Iris pigment epithelial cell (primary cell): Measurements from ENCODE around the gene NFYC.
"Not testable (repeated sequence)": the region's sequence is repeated elsewhere in the genome, so short reads cannot be mapped to it uniquely, and the experiment has no call there.

Source experiments
- DNase-seq: peaks from one replicate; pipeline ENCODE4 v3.0.0-alpha.2; 2011; ENCODE audit warnings: low read depth

NFYC gene

DNA sequence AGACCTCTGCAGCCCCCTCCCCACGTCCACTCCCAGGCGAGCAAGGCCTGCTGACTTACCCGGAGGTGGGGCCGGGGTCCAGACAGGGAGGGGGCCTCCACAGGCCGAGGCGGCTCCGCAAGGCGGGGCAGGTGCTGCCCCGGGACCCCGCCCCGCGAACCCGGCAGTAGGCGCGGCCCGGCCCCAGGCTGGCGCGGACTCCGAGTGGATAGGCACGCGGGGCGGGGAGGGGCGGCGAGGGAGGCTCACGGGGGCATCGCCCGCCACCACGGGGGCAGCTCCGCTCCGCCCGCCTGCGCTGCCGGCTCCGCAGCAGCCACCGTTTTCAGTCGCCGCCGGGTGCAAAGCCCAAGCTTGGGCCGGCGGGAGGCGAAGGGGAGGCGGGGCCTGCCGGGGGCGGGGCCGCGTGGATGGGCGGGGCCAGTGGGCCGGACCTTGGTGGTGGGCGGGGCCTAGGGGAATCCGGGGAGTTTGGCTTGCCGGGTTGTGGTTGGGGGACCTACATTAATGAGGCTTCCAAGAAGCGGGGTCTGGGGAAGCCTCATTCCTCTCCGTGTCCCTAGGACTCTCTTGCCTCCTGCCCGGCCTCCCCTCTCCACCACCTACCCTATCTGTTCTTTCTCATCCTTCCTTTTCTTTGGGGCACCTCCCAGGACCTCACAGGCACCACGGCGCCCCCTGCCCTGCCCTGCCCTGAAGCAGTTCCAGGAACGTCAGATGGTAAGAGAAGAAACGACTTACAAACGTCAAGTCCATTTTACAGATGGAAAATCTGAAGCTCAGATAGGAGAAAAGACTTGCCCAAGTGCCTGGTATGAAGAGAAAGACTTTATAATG lies 26.0 kb upstream of the NFYC start, which contains the start of gene RIMS3:
TSS of gene RIMS3 (minus strand) at position 348 of the 837 bp plus-strand sequence. CDS start 23,757 bp downstream, outside the sequence.
- peak; percentile 39 for DNase-seq

- peak; percentile 58 for DNase-seq
Measured at GRCh38 chr1:40668769-40669525, 22.6 kb upstream of the NFYC start.

DNA sequence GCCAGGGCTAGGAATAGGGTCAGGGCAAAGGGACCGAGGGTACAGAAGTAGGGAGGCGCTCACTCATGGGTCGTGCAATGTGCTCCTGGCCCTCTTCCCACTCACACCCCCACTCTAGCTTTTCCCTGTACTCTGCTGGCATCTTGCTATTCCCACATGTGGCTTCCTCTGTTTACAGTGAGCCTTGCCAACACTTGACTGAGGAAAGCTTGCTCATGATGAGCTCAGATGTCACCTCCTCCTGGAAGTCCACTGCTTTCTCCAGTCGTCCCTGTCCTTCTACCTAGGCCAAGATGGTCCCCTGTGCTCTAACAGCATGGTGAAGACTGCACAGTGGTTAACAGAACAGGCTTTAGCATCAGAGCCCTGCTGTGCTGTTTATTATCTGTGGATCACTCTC lies 18.1 kb upstream of the NFYC start:
- DNase-seq = no peak

DNA sequence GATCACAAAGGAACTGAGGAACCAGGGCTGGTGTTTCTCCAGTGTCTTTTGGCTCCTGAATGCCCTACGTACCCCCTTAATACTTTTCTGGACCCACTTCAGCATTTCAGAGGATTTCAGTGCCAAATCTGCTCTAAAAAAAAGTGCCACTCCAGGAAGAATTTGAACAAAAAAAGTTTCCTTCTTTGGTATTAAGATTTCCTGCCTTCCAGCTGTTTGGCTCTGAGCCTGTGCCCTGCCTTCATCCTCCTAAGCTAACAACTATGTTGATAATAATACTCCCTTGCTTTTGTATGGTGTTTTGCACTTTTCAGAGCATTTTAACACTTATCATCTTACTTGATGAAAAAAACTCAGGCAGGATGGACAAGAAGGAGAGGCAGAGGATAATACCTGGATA lies 15.0 kb upstream of the NFYC start:
- DNase-seq = no peak

DNA sequence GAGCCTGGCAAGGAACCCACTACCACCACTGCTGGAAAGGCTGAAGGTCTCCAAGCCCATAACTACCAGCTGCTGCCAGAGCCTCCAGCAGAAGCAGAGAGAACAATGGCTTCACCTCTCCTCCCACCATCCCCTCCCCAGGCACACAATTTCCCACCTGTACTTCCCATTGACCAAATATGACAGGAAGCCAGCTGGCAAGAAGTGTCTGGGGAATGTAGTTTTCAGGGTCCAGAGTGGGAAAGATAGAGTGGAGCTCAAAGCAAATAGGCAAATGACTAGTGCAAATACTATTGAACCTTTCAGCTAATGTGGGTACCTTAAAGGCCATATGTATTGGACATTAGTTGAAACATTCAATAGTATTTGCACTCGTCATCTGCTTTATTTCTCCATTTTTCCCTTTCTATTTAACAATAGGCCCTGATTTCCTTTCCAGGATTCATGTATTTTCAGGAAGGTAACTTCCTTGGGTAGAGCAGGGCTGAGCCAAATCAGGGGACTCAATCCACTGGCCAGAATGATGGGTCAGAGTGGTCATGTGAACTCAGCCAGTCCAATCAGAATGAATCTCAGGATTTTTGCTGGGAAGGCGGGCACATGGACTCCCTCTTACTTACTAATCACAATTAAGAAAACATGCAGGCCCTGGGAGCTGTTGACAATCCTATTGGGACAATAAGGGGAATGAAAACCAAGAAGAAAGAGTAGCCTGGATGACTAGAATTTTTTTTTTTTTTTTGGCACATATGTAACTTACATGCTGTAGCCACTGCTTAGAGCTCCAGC lies 12.1 kb upstream of the NFYC start:
- no peak for DNase-seq

DNA sequence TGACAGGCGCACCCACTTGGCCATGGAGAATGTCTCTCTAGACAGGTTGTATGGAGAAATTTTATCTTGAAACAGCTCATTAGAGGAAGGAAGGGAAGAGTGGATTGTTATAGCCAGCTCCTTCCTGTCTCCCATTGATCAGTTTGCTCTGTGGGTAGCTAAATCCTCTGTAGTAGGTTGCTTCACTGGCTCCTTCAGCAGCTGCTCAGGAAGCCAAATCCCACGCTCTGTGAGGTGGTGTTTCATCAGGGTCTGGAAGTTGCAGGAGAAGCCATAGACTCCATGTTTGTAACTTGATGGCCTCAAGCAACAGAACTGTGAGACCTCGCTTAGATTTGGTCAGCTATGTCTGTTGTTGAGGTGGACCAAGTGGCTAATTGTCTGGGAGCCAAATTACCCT lies 6.8 kb upstream of the NFYC start:
- DNase-seq = no peak

- DNase-seq = no peak
Measured at GRCh38 chr1:40687059-40687458, 4.4 kb upstream of the NFYC start.

DNA sequence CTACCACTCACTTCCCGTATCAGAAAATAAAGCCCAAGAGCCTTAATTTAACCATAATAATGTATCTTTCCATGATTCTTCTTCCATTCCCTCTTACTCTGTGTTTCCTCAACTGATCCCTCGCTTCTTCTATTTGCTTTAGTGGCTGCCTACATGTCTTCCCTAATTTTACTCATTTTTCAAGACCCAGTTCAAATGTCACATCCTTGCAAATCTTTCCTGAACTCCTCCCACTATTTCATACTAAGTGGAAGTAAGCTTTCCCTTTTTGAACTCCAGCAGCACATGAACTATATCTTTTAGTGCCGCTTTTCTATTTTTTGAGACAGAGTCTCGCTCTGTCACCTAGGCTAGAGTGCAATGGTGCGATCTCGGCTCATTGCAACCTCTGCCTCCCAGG lies 3.8 kb upstream of the NFYC start:
- no peak for DNase-seq

- DNase-seq = no peak
Measured at GRCh38 chr1:40689737-40690136, 1.8 kb upstream of the NFYC start.

DNA sequence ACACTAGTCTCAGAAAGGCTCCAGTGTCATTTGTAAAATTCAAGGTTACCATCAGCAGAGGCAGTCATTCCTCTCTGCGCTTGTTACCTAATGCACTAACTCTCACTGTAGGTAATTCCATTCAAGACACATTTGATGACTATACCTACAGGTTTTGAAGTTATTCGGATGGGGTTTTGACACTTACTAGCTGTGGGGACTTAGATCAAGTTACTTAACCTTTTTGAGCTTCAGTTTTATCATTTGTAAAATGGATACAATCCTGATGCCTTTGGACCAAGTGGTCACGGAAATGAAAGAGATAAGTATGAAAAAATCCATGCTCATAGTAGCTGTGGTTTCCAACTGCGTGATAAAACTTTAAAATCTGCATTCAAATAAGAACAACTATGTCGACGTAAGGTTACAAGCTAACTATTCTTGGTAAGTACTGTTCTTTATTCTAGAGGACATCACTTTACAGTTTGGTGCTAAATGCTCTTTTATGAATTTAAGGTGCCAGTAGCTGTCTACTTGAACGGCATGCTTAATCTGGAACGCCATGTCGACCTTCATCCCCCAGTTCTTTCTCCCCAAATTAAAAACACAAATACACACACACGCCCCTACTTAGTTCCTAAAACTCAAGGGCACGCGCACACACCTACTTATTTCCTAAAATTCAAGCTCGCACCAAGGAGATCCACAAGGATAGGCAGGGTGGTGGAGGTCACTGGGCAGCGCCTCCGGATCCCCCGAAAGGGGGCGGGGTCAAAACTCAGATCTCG lies 550 bp upstream of the NFYC start:
- peak; percentile 8 for DNase-seq

DNA sequence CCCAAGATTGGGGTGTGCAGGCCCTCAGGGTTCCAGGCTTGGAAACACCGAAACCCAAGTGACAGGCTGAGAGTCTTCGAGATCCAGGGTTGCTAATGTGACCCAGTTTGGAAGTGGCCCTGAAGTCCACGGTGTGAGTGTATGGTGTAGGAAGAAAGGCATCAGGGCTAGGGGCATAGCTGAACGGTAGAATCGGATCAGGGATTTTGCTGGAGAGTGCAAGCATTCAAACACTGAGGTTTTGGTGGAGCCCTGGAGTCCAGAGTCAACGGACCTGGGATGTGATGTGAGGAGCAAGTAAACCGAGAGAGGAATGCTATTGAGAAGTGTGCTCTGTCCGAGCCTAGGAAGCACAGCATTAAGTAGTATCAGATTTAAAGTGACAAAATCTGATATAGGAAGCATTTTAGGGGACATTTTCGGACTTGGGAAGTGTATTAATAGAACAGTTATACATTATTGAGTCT lies 958 bp downstream of the NFYC start:
- peak; percentile 45 for DNase-seq

DNA sequence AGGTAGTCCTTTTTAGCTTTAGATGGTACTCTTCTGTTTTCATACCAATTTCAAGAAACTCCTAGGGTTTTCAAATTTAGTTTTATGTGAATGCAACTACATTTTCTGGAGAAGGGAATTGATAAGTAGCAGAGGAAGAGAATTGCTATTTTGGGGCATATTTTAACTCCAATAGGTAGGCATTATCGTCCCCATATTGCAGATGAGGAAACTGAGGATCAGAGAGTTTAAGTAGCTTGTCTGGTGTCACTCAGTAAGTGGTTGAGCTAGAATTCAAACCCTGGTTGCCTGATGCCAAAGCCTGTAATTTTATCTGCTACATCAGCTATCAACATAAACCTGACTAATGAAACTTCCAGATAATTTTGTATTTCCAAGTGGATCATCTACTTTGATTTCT lies 1.9 kb downstream of the NFYC start:
- DNase-seq = no peak

DNA sequence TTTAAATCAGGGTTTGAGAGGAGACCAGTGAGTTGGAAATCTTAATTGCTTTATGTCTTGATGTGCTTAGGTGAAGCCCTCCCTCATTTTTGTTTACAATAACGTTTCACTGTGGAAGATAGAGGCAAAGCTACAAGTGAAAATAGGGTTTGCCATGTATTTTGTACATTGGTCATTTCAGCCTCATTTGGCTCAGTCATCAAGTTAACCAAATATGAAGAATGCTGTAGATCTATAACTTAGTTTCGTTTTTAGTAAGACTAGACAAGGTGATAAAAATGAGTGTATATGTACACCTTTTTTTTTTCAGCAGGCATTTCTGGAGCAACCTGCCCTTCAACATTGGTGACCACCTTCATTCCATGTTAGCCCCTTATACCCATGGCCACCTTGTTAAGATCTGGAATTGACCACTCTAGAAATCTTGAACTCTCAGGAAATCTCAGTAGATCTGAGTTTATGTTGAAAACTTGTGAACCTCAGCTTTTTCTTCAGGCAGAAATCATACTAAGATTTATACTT lies 2.9 kb downstream of the NFYC start:
- no peak for DNase-seq

DNA sequence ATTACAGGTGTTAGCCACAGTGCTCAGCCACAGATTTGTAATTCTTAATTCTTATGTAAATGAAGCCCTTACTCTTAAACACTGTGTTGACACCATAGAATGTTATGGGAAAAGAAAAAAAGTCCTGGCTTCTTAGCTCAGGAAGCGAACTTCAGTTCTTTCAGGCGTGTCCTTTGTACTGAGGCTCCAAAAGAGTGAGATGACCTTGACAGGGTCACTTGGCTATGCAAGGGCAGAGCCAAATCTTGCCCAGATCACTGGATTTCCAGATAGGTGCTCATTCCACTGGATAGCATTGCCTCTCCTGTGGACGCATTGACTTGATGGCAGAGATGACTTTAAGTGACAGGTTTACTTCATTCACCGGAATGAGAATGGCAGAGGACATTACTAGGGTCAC lies 4.8 kb downstream of the NFYC start:
- no peak for DNase-seq

DNA sequence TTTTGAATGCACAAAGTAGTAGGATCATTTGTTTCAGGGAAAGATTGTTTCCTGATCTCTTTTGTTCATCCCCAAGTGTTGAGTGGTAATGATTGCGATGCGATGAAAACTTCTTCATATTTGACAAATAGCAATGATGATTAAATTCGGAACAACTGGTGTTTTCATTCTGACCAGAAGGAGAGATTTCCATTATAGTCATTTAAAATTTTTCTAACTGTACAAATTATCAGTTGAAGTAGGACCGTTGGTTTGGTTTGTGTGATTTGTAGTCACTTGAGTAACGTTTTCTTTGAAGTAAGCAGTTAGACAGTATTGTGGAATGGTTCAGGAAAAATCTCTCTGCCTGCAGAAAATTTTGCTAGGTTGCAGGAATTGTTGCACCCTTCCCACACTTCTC lies 5.9 kb downstream of the NFYC start:
- no peak for DNase-seq

- no peak for DNase-seq
Measured at GRCh38 chr1:40699787-40700186, 8.3 kb downstream of the NFYC start.

GRCh38 chr1:40701684-40702083 lies 10.2 kb downstream of the NFYC start:
- no peak for DNase-seq

DNA sequence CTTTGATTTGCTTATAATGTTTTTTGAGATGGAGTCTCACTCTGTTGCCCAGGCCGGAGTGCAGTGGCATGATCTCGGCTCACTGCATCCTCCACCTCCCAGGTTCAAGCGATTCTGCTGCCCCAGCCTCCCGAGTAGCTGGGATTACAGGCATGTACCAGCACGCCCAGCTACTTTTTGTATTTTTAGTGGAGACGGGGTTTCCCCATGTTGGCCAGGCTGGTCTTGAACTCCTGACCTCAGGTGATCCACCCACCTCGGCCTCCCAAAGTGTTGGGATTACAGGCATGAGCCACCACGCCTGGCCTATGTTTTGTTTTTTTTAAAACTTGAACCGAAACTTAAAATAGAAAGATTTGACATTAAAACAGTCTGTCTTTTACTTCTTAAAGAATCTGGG lies 11.3 kb downstream of the NFYC start:
- DNase-seq = not testable (repeated sequence)

DNA sequence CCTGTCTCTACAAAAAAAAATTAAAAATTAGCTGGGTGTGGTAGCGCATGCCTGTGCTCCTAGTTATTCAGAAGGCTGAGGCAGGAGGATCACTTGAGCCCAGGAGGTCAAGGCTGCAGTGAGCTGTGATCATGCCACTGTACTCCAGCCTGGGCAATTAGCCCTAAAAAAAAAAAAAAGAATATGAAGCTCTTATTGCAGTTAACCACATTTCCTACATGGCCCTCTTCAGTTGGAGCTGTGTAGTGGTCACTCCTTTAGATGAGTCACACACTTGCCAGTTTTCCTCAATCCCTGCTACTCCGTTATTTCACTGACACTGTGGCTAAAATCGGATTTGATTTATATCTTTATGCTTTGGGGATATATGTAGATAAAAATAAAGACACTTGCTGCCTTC lies 11.8 kb downstream of the NFYC start:
- peak; percentile 89 for DNase-seq

DNA sequence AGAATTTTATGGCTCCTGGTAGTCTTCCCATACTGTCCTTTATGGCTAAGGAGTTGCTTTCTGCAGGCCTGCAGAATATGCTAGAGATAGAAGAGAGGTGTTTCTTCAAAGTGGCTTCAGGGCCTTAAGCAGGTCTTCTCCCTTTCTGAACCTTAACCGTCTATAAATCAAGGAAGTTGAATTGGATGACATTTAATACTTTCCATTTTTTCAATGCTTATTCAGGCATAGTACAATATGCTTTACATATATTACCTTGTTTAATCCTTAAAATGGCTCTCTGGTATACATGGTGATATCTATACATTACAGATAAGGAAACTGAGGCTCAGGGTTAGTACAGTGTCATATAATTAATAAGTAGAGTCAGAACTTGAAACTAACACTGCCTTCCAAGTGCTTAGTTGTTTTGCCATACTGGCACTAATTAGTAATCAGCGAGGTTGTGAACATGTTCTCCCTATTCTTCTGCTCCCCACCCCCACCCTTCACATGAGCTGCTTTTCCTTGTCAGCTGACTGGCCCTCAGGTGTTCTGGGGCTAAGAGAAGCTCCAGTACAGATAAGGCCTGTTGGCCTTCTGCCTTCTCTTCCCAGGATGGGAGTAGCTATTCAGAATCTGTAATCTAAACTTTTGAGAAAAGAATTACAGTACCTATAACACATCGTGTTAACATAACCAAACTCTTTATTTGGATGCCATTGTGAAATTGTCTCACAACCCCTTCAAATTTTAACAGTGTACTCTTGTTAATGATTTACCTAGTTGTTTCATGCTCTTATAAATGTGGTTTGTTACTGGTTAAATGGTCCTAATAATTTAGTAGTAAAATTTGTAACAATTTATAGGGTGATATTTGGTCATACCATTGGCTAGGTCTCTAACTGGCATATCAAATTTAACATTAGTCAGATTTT lies 13.6 kb downstream of the NFYC start:
- no peak for DNase-seq
